ENCODE data around the gene ROCK2. TPM values are rescaled to one million over a fixed set of nuclear protein-coding genes. Genes with fewer than 3 reads are reported as not detected.

The ROCK2 gene
- total RNA-seq, 4 donors from 2014 or later: 127 to 571 (median 186) TPM

DNA sequence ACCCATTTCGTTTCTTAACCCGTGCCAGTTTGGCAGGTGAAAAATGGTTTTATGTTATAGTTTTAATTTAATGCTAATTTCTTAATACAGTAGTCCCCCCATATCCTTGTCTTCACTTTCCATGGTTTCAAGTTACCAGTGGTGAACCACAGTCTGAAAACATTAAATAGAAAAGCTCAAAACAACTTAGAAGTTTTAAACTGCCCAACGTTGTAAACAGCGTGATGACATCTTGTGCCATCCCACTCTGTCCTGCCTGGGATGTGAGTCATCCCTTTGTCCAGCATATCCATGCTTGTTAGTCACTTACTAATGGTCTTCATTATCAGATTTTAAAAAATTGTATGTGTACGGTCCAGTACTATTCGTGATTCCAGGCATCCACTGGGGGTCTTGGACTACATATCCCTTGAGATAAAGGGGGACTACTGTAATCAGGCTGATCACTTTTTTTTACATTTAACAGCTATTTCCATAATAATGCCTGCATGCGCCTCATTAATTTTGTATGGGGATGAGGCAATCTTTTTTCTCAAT, 157.3 kb downstream of the ROCK2 start:
- TF ChIP-seq, protein P1, sequence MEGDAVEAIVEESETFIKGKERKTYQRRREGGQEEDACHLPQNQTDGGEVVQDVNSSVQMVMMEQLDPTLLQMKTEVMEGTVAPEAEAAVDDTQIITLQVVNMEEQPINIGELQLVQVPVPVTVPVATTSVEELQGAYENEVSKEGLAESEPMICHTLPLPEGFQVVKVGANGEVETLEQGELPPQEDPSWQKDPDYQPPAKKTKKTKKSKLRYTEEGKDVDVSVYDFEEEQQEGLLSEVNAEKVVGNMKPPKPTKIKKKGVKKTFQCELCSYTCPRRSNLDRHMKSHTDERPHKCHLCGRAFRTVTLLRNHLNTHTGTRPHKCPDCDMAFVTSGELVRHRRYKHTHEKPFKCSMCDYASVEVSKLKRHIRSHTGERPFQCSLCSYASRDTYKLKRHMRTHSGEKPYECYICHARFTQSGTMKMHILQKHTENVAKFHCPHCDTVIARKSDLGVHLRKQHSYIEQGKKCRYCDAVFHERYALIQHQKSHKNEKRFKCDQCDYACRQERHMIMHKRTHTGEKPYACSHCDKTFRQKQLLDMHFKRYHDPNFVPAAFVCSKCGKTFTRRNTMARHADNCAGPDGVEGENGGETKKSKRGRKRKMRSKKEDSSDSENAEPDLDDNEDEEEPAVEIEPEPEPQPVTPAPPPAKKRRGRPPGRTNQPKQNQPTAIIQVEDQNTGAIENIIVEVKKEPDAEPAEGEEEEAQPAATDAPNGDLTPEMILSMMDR (IDR thresholded peaks at IDR 0.05; ENCODE audit: low read depth): no peak

DNA sequence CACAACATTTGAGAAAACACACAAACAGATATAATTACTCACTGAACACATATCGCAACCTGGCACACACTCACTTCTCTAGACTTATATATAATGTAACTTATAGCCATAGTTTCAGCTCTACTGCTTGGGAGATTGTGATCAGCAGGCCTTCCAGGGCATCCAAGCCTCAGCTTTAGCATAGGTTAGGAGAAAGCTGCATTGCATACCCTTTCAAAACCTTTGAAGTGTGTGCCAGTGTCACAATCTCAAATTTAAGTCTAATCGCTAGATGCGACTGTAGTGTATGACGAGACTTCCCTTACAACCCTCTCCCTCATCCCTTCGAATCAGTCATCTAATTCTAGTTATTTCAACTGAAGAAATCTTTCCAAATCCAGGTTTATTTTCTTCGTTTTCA, 158.3 kb downstream of the ROCK2 start:
- TF ChIP-seq, protein P1 (IDR thresholded peaks at IDR 0.05; ENCODE audit: low read depth): no peak

DNA sequence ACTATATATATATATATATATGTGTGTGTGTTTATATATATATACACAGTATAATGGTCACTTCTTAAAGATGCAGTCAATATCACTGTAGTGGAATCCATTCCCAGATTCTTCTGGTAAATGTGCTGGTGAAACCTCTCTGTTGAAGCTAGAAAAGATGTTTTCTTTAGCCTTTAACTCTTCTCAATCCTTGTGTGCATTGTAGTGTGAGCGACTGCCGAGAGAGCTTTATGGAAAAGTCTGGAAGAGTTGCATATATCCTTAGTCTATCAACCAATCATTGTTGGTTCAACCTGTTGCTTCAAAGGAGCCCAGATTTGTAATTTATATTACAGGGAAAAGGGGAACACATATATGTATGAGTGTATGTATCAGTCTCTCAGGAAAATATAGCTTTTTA, 161.5 kb downstream of the ROCK2 start:
- TF ChIP-seq, protein P1 (IDR thresholded peaks at IDR 0.05; ENCODE audit: low read depth): no peak

DNA sequence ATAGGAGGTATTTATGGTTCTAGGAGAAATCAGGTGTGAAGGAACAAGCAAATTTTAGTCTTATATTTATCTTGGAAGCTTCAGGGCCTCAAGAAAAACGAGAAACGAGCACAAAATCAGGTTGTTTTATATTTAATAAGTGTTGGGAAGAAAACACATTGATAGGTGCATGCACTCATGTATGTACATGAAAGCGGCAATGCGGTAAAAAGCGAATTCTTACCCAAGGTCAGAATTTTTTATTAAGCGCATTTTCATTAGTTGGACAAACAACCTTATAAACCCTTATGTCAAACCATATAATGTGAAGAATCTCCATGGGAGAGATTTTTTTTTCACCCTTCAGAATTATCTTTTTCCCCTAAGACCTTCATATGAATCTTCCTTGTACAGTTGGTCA, 163.8 kb downstream of the ROCK2 start:
- TF ChIP-seq, protein P1 (IDR thresholded peaks at IDR 0.05; ENCODE audit: low read depth): no peak

DNA sequence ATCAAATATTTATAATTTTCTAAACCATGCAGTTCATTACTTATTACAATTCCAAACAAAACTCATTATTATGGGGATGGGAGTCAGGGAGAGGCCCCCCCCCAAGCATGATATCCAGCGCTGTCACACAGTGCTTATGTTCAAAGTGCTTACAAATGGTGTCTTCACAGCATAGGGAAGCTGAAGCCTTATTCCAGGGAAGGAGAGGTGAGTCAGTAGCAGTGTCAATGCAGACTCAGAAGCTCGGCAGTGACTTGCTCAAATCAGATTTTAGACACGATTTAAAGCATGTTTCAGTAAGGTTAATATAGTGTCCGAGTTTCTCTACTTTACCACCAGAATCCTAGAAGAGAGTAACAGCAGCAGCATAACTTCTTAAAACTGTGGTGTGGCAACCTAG, 164.5 kb downstream of the ROCK2 start:
- TF ChIP-seq, protein P1 (IDR thresholded peaks at IDR 0.05; ENCODE audit: low read depth): no peak

DNA sequence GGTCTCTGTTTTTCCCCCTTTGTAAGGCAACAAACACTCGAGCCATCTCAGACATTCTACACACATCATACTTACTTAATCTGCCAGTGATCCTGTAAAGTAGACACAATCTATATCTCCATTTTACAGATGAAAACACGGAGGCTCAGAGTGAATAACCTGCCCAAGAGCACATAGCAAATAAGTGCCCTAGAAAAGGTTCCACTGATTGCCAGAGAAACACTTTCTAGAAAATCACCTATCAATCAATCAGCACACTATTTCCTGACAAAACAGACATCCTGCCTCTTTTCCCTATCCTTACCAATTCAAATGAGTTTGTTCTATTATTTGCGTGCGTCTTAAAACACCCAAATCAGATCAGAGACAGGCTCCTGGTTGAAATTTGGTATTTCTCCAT, 165.2 kb downstream of the ROCK2 start:
- TF ChIP-seq, protein P1 (IDR thresholded peaks at IDR 0.05; ENCODE audit: low read depth): no peak

DNA sequence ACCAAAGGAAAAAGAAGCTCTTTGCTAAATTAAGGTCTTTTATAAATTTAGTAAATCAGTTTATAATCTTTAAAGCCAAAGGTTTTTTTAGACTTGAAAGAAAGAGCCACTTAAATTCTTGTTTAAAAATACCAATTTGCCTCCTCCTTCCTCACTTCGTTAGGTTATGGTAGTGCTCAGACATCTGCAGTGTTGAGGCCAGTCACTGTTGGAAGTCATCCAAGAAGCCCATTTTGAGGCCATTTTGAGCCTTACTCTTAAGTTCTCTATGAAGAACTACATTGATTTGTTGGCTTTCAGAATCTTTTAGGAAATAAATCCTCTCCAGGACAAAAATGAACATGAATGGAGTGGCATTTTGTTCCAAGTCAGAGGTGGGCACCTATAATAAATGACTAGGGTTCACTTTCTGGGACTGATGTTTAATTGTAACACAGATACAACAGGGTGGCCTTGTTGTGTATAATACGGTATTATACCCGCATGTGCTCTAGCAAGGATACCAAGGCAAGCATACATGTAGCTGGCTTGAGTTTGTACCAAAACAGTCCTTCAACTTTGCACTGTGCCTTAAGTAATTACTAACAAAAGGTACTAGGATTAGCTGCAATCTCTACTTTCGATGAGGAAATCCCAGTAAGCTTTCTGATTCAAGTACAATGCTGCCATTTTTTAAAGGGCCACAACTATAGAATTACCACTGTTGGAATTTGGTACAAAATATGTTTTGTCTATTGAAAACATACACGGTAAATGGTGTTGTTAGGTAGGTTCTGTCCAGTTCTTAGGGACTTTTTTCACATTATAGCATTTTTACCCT, 166.4 kb downstream of the ROCK2 start:
- TF ChIP-seq, protein P1 (IDR thresholded peaks at IDR 0.05; ENCODE audit: low read depth): no peak

Data from subcutaneous adipose tissue (tissue), 4 donors.